ENCODE measurements around the gene SUGCT.

SUGCT gene

DNA sequence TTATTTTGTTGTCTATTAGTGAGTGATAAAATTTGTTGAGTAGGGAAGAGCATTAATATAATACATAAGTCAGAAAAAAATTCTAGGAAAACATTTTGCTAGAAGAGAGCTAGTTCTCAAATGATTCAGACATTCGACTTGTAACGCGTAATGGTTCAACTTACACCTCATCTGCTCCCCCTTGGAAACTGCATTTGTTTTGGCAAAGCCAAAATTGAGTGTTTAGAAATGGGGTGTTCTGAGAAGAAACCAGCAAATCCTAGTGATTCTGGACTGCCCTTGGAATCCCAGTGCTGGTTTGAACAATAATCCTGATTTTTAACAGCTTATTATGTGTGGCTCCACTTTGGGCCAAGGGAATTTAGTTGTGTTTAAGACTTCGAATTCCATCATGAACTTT lies 475.7 kb downstream of the SUGCT start:
- Histone ChIP-seq H3K9me3 (ENCODE audit: control insufficient read depth, insufficient read depth, low read depth, low read length) (no peaks in the 10 kb centered on the region), H3K36me3 (ENCODE audit: control insufficient read depth in 2 of 2, insufficient read depth in 1 of 2, low read length in 2 of 2) (no peaks in the 10 kb centered on the region), H3K4me3 (ENCODE audit: low read depth, low read length) (no peak overlapping the region), H3K27ac (ENCODE audit: extremely low read depth, low read depth, low read length) (no peak overlapping the region), H3K4me1 (ENCODE audit: control insufficient read depth, insufficient read depth, low read length) (no peaks in the 10 kb centered on the region)
- ChIA-PET CTCF (interaction anchor here (1.0 kb wide), 1 partner anchor 15 kb away, joined by 3 read pairs; no protein-coding TSS in a partner anchor), POLR2A (no interaction called here)
- TF ChIP-seq ZNF544 (tag by site-specific recombination; IDR thresholded peaks at IDR 0.05) (no peak), ZNF114 (tag by site-specific recombination; IDR thresholded peaks at IDR 0.05) (no peak), KLF10 (tag by site-specific recombination; IDR thresholded peaks at IDR 0.05) (no peak), ZNF23 (tag by site-specific recombination; IDR thresholded peaks at IDR 0.05; ENCODE audit: borderline replicate concordance) (no peak), PRDM1 (tag by site-specific recombination; IDR thresholded peaks at IDR 0.05) (no peak), SP7 (tag by site-specific recombination; IDR thresholded peaks at IDR 0.05) (no peak), ZNF747 (tag by site-specific recombination; IDR thresholded peaks at IDR 0.05) (no peak), SP2 (tag by site-specific recombination; IDR thresholded peaks at IDR 0.05) (no peak), MZF1 (tag by site-specific recombination; IDR thresholded peaks at IDR 0.05; ENCODE audit: borderline replicate concordance) (no peak), ZNF223 (tag by site-specific recombination; IDR thresholded peaks at IDR 0.05) (no peak)
- TF ChIP-seq, protein P1, sequence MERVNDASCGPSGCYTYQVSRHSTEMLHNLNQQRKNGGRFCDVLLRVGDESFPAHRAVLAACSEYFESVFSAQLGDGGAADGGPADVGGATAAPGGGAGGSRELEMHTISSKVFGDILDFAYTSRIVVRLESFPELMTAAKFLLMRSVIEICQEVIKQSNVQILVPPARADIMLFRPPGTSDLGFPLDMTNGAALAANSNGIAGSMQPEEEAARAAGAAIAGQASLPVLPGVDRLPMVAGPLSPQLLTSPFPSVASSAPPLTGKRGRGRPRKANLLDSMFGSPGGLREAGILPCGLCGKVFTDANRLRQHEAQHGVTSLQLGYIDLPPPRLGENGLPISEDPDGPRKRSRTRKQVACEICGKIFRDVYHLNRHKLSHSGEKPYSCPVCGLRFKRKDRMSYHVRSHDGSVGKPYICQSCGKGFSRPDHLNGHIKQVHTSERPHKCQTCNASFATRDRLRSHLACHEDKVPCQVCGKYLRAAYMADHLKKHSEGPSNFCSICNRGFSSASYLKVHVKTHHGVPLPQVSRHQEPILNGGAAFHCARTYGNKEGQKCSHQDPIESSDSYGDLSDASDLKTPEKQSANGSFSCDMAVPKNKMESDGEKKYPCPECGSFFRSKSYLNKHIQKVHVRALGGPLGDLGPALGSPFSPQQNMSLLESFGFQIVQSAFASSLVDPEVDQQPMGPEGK (tag by site-specific recombination; IDR thresholded peaks at IDR 0.05), result no peak
- TF ChIP-seq, protein P2, sequence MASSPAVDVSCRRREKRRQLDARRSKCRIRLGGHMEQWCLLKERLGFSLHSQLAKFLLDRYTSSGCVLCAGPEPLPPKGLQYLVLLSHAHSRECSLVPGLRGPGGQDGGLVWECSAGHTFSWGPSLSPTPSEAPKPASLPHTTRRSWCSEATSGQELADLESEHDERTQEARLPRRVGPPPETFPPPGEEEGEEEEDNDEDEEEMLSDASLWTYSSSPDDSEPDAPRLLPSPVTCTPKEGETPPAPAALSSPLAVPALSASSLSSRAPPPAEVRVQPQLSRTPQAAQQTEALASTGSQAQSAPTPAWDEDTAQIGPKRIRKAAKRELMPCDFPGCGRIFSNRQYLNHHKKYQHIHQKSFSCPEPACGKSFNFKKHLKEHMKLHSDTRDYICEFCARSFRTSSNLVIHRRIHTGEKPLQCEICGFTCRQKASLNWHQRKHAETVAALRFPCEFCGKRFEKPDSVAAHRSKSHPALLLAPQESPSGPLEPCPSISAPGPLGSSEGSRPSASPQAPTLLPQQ (tag by site-specific recombination; IDR thresholded peaks at IDR 0.05), result no peak
- TF ChIP-seq, protein P3, sequence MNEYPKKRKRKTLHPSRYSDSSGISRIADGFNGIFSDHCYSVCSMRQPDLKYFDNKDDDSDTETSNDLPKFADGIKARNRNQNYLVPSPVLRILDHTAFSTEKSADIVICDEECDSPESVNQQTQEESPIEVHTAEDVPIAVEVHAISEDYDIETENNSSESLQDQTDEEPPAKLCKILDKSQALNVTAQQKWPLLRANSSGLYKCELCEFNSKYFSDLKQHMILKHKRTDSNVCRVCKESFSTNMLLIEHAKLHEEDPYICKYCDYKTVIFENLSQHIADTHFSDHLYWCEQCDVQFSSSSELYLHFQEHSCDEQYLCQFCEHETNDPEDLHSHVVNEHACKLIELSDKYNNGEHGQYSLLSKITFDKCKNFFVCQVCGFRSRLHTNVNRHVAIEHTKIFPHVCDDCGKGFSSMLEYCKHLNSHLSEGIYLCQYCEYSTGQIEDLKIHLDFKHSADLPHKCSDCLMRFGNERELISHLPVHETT (tag by site-specific recombination; IDR thresholded peaks at IDR 0.05), result no peak

DNA sequence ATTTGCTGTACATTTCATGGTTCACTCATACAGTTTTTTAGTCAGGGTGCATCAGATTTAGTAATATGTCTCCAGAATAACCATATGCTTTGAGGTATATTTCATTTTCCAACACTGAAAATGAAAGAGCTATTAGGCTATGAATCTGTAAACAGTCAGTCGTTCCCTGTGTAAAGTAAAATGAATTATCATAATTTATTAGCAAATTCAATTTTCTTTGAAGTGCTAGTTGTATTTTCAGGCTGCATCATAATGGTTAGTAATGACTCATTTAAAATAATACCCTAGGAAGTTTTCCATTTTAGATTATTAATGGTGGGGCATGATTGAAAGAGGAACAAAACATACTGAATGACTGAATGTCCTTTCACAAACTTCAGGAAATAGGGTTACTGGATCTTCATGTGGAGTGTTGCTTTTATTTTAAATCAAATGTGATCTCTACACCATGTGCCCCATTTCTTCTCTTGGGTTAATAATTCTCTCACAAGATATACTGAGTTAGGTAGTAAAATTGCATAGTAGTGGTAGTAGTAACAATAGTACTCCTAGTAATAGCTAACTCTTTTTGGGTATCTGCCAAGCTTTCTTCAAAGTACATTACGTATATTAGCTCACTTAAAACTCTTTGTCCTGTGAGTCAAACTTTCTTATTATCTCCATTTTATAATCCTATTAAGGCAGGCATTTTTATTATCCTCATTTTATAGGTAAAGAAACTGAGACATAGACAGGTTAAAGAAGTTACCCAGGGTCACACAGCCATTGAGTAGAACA lies 476.5 kb downstream of the SUGCT start:
- Histone ChIP-seq H3K4me3 (ENCODE audit: low read depth, low read length) (no peak overlapping the region), H3K4me1 (ENCODE audit: control insufficient read depth, insufficient read depth, low read length) (no peaks in the 10 kb centered on the region), H3K36me3 (ENCODE audit: control insufficient read depth in 2 of 2, insufficient read depth in 1 of 2, low read length in 2 of 2) (no peaks in the 10 kb centered on the region), H3K27ac (ENCODE audit: extremely low read depth, low read depth, low read length) (no peak overlapping the region), H3K9me3 (ENCODE audit: control insufficient read depth, insufficient read depth, low read depth, low read length) (no peaks in the 10 kb centered on the region)
- TF ChIP-seq ZFP69B (tag by site-specific recombination; IDR thresholded peaks at IDR 0.05) (no peak), ZNF23 (tag by site-specific recombination; IDR thresholded peaks at IDR 0.05; ENCODE audit: borderline replicate concordance) (no peak), ZNF529 (tag by site-specific recombination; IDR thresholded peaks at IDR 0.05; ENCODE audit: insufficient replicate concordance) (no peak), ZNF155 (tag by site-specific recombination; IDR thresholded peaks at IDR 0.05) (no peak), ZNF350 (tag by site-specific recombination; IDR thresholded peaks at IDR 0.05) (no peak), ZNF677 (tag by site-specific recombination; IDR thresholded peaks at IDR 0.05) (no peak), PRDM1 (tag by site-specific recombination; IDR thresholded peaks at IDR 0.05) (no peak), ZNF670 (tag by site-specific recombination; IDR thresholded peaks at IDR 0.05; ENCODE audit: low read depth) (no peak), ZNF2 (tag by site-specific recombination; IDR thresholded peaks at IDR 0.05) (no peak), ZNF19 (tag by site-specific recombination; IDR thresholded peaks at IDR 0.05; ENCODE audit: low read depth) (no peak), ZNF544 (tag by site-specific recombination; IDR thresholded peaks at IDR 0.05) (no peak), SCRT2 (tag by site-specific recombination; IDR thresholded peaks at IDR 0.05) (no peak), ZNF785 (tag by site-specific recombination; IDR thresholded peaks at IDR 0.05) (no peak), ZNF654 (tag by site-specific recombination; IDR thresholded peaks at IDR 0.05; ENCODE audit: low read depth) (no peak), ZNF707 (tag by site-specific recombination; IDR thresholded peaks at IDR 0.05) (no peak), REPIN1 (tag by site-specific recombination; IDR thresholded peaks at IDR 0.05; ENCODE audit: low read depth) (no peak)
- TF ChIP-seq, protein P4, sequence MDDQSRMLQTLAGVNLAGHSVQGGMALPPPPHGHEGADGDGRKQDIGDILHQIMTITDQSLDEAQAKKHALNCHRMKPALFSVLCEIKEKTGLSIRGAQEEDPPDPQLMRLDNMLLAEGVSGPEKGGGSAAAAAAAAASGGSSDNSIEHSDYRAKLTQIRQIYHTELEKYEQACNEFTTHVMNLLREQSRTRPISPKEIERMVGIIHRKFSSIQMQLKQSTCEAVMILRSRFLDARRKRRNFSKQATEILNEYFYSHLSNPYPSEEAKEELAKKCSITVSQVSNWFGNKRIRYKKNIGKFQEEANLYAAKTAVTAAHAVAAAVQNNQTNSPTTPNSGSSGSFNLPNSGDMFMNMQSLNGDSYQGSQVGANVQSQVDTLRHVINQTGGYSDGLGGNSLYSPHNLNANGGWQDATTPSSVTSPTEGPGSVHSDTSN (CRISPR knock-in tag; IDR thresholded peaks at IDR 0.05), result no peak
- TF ChIP-seq, protein P5, sequence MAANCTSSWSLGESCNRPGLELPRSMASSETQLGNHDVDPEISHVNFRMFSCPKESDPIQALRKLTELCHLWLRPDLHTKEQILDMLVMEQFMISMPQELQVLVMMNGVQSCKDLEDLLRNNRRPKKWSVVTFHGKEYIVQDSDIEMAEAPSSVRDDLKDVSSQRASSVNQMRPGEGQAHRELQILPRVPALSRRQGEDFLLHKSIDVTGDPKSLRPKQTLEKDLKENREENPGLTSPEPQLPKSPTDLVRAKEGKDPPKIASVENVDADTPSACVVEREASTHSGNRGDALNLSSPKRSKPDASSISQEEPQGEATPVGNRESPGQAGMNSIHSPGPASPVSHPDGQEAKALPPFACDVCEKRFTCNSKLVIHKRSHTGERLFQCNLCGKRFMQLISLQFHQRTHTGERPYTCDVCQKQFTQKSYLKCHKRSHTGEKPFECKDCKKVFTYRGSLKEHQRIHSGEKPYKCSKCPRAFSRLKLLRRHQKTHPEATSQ (tag by site-specific recombination; IDR thresholded peaks at IDR 0.05), result no peak
- ChIA-PET POLR2A (no interaction called here), CTCF (interaction anchor here (0.9 kb wide), 1 partner anchor 121 kb away, joined by 3 read pairs; no protein-coding TSS in a partner anchor)

Measured in HEK293 (cell line).